A549 (cell line): Measurements from ENCODE around the gene GALNT4. TPM values are rescaled to one million over a fixed set of nuclear protein-coding genes. Genes with fewer than 3 reads are reported as not detected.

Experiments used
- ATAC-seq, 2 experiments: fragments of 200-7000 bp in 1 of 2; fragments of >200 bp in 1 of 2; cut with Nextera tagmentation in 1 of 2; cut with Tn5 transposase in 1 of 2; 3 replicates each; pipeline versions ENCODE4 v1.8.0 to v1.9.1; 2018 to 2020; ENCODE audit warnings: mild to moderate bottlenecking in 1 of 2, moderate library complexity in 1 of 2
- CTCF ChIA-PET: fragments of 300-600 bp; sonication (Branson Sonifier 250); formaldehyde crosslinking; extraction: SDS; loops from one replicate; lab custom pipeline; 2021; ENCODE audit warnings: antibody characterized with exemption, inconsistent platforms; lab: Yijun Ruan, JAX
- POLR2A ChIA-PET: fragments of 350-600 bp; formaldehyde crosslinking; extraction: SDS; loops from one replicate; lab custom pipeline; 2021; ENCODE audit warnings: antibody characterized with exemption, inconsistent platforms; lab: Yijun Ruan, JAX
- DNase-seq, 2 experiments: peaks; one replicate each; pipeline versions ENCODE4 v3.0.0 to v3.0.0-alpha.2; 2011 to 2016; ENCODE audit warnings: low read depth in 1 of 2, low spot score in 1 of 2
- FAIRE-seq: peaks from 2 replicates; lab custom pipeline; 2011; peaks lifted over from hg19 to GRCh38; lab: Jason Lieb, UNC
- H3K27ac ChIP-seq, 2 experiments: fragments of >200 bp; sonication (Bioruptor Twin); formaldehyde crosslinking; 3 replicates each; pipeline ENCODE4 v1.5.1; 2016 to 2017
- H3K4me1 ChIP-seq: fragments of >200 bp; sonication (Bioruptor Twin); formaldehyde crosslinking; 3 replicates; pipeline ENCODE4 v1.6.1; 2016
- H3K4me2 ChIP-seq: fragments of >200 bp; sonication (Bioruptor Twin); formaldehyde crosslinking; 3 replicates; pipeline ENCODE4 v1.6.1; 2016
- H3K4me3 ChIP-seq: fragments of >200 bp; sonication (Bioruptor Twin); formaldehyde crosslinking; 3 replicates; pipeline ENCODE4 v1.5.1; 2016
- H3K9me3 ChIP-seq: fragments of >200 bp; sonication (Bioruptor Twin); formaldehyde crosslinking; 3 replicates; pipeline ENCODE4 v1.6.1; 2016
- BHLHE40 ChIP-seq: IDR thresholded peaks from 2 replicates; pipeline ENCODE4 v1.6.1; 2012; ENCODE audit warnings: low read depth, low read length, inconsistent platforms
- CEBPB ChIP-seq, 2 experiments: fragments of >200 bp in 1 of 2; sonication (Bioruptor Twin) in 1 of 2; formaldehyde crosslinking in 1 of 2; IDR thresholded peaks; 2 replicates each; pipeline ENCODE4 v1.6.1; 2012 to 2016
- CHD2 ChIP-seq: fragments of 150-350 bp; IDR thresholded peaks from 2 replicates; pipeline ENCODE4 v1.6.1; 2014; ENCODE audit warnings: low read length; ENCODE audit not compliant: partially characterized antibody
- CHD4 ChIP-seq: fragments of 200-600 bp; sonication (generic); IDR thresholded peaks from 2 replicates; pipeline ENCODE4 v1.6.1; 2016; ENCODE audit warnings: antibody characterized with exemption, mild to moderate bottlenecking, borderline replicate concordance
- EP300 ChIP-seq, 2 experiments: fragments of >200 bp; sonication (Bioruptor Twin); formaldehyde crosslinking; IDR thresholded peaks; 2 replicates in 1 of 2; 3 replicates in 1 of 2; pipeline ENCODE4 v1.6.1; 2016 to 2017
- HDAC2 ChIP-seq: fragments of 200-600 bp; sonication (generic); IDR thresholded peaks from 2 replicates; pipeline ENCODE4 v1.6.1; 2016
- HEYL ChIP-seq: fragments of 250-450 bp; sonication (Bioruptor Pico); IDR thresholded peaks from 2 replicates; pipeline ENCODE4 v1.8.0; 2021; ENCODE audit warnings: mild to moderate bottlenecking, moderate library complexity
- HOXB5 ChIP-seq: fragments of 250-450 bp; sonication (Bioruptor Pico); IDR thresholded peaks from 2 replicates; pipeline ENCODE4 v1.5.0; 2020; ENCODE audit warnings: mild to moderate bottlenecking, moderate library complexity
- JUNB ChIP-seq: fragments of >200 bp; sonication (Bioruptor Twin); formaldehyde crosslinking; IDR thresholded peaks from 2 replicates; pipeline ENCODE4 v1.6.1; 2016
- KDM5A ChIP-seq: fragments of 200-600 bp; sonication (generic); IDR thresholded peaks from 2 replicates; pipeline ENCODE4 v1.6.1; 2016; ENCODE audit warnings: antibody characterized with exemption, mild to moderate bottlenecking
- MAFK ChIP-seq: fragments of 450-650 bp; IDR thresholded peaks from 2 replicates; pipeline ENCODE4 v1.6.1; 2014; ENCODE audit not compliant: partially characterized antibody
- MYC ChIP-seq: IDR thresholded peaks from 2 replicates; pipeline ENCODE4 v1.6.1; 2012; ENCODE audit warnings: mild to moderate bottlenecking, inconsistent platforms, low read length, improper control_type of control experiment, borderline replicate concordance
- NFE2L2 ChIP-seq: fragments of 150-350 bp; conservative IDR thresholded peaks from 2 replicates; pipeline ENCODE4 v1.6.1; 2014; ENCODE audit warnings: low read length
- NPAS2 ChIP-seq: fragments of 250-450 bp; sonication (Bioruptor Pico); IDR thresholded peaks from 2 replicates; pipeline ENCODE4 v1.8.0; 2022; ENCODE audit warnings: mild to moderate bottlenecking, moderate library complexity, borderline replicate concordance
- NR3C1 ChIP-seq: fragments of >200 bp; sonication (Bioruptor Twin); formaldehyde crosslinking; IDR thresholded peaks from 3 replicates; pipeline ENCODE4 v1.6.1; 2017
- POLR2A ChIP-seq: IDR thresholded peaks from 2 replicates; pipeline ENCODE4 v1.6.1; 2012; ENCODE audit warnings: mild to moderate bottlenecking, low read length
- POLR2AphosphoS2 ChIP-seq: conservative IDR thresholded peaks from 2 replicates; pipeline ENCODE4 v1.6.1; 2012; ENCODE audit warnings: low read length, improper control_type of control experiment, inconsistent platforms
- RARB ChIP-seq: fragments of 250-450 bp; sonication (Bioruptor Pico); IDR thresholded peaks from 2 replicates; pipeline ENCODE4 v1.8.0; 2021; ENCODE audit warnings: mild to moderate bottlenecking, moderate library complexity
- RFX5 ChIP-seq: fragments of 450-650 bp; IDR thresholded peaks from 2 replicates; pipeline ENCODE4 v1.7.1; 2014; ENCODE audit warnings: antibody characterized with exemption, mild to moderate bottlenecking, moderate library complexity
- RNF2 ChIP-seq: fragments of 200-600 bp; sonication (generic); IDR thresholded peaks from 2 replicates; pipeline ENCODE4 v1.6.1; 2016; ENCODE audit warnings: low read depth, mild to moderate bottlenecking, antibody characterized with exemption, moderate library complexity, borderline replicate concordance
- SREBF2 ChIP-seq: fragments of 450-650 bp; IDR thresholded peaks from 2 replicates; pipeline ENCODE4 v1.6.1; 2014; ENCODE audit warnings: mild to moderate bottlenecking, moderate library complexity
- ZFP36 ChIP-seq: fragments of 450-650 bp; IDR thresholded peaks from 2 replicates; pipeline ENCODE4 v1.6.1; 2014; ENCODE audit warnings: borderline replicate concordance; ENCODE audit not compliant: partially characterized antibody
- ZSCAN20 ChIP-seq: fragments of 250-450 bp; sonication (Bioruptor Pico); IDR thresholded peaks from 2 replicates; pipeline ENCODE4 v1.8.0; 2022; ENCODE audit warnings: mild to moderate bottlenecking, moderate library complexity
- WGBS: methylation state at CpG from one replicate; pipeline ENCODE4 v1.1.6; 2017; ENCODE audit errors: missing lambda C conversion rate; 5-methylcytosine and 5-hydroxymethylcytosine counted together
- polyA plus RNA-seq, 4 experiments: library from polyadenylated mRNA; depleted of rRNA in 3 of 4; stranded (reverse); fragments of >200 nt; fragmentation: RNase III in 1 of 4; extraction: RNeasy Plus Mini Kit Qiagen cat#74134 plus additional on column Dnase treatment in 1 of 4; gene quantifications; 2 replicates in 3 of 4; 3 replicates in 1 of 4; pipeline ENCODE4 v1.2.3, GENCODE V29; 2011 to 2017
- TF ChIP-seq, protein P1 (sequence below): fragments of 250-450 bp; sonication (Bioruptor Pico); IDR thresholded peaks from 2 replicates; pipeline ENCODE4 v1.5.0; 2020; ENCODE audit warnings: low read depth, mild to moderate bottlenecking, moderate library complexity
- TF ChIP-seq, protein P2 (sequence below): fragments of >200 bp; sonication (Bioruptor Twin); formaldehyde crosslinking; IDR thresholded peaks from 2 replicates; pipeline ENCODE4 v1.6.1; 2016
- TF ChIP-seq, protein P3 (sequence below): fragments of 450-650 bp; IDR thresholded peaks from 2 replicates; pipeline ENCODE4 v1.6.1; 2014; ENCODE audit warnings: antibody characterized with exemption
- TF ChIP-seq, protein P4 (sequence below): IDR thresholded peaks from 2 replicates; pipeline ENCODE4 v1.6.1; 2012; ENCODE audit warnings: low read depth, borderline replicate concordance
- TF ChIP-seq, protein P5 (sequence below): IDR thresholded peaks from 2 replicates; pipeline ENCODE4 v1.6.1; 2012

The GALNT4 gene
- polyA plus RNA-seq, 2 of the 4 experiments (the other 2 are of a cell fraction), result 5.9 to 14.3 TPM

DNA sequence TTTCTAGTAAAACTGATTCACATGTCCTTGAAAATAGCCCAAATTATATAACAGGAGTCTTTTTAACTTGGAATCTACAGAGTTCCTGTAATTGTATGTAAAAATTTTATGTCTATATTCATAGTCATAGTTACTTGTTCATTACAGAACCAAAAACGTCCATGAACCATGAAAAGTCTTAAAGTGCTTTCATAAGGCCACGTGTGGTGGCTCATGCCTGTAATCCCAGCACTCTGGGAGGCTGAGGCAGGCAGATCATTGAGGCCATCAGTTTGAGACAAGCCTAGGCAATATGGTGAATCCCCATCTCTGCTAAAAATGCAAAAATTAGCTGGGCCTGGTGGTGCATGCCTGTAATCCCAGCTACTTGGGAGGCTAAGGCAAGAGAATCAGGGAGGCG lies 48.4 kb downstream of the GALNT4 start:
- H3K9me3 ChIP-seq, result no peaks in the 10 kb centered on the region
- H3K4me2 ChIP-seq, result no peak overlapping the region
- ATAC-seq (no peak), DNase-seq (no peak), FAIRE-seq (no peak)
- peaks cover 38% of the 10 kb centered on the region for H3K4me1 ChIP-seq
- POLR2A ChIA-PET, result no interaction called here
- no peak overlapping the region for H3K27ac ChIP-seq
- no peak overlapping the region for H3K4me3 ChIP-seq
- TF ChIP-seq HDAC2, result no peak
- TF ChIP-seq SREBF2, result no peak
- TF ChIP-seq MYC, result no peak
- no peak for TF ChIP-seq NPAS2 (CRISPR knock-in tag)
- CTCF ChIA-PET, result no interaction called here
- WGBS, result 78% methylated on average over 3 of the region's 3 CpGs

DNA sequence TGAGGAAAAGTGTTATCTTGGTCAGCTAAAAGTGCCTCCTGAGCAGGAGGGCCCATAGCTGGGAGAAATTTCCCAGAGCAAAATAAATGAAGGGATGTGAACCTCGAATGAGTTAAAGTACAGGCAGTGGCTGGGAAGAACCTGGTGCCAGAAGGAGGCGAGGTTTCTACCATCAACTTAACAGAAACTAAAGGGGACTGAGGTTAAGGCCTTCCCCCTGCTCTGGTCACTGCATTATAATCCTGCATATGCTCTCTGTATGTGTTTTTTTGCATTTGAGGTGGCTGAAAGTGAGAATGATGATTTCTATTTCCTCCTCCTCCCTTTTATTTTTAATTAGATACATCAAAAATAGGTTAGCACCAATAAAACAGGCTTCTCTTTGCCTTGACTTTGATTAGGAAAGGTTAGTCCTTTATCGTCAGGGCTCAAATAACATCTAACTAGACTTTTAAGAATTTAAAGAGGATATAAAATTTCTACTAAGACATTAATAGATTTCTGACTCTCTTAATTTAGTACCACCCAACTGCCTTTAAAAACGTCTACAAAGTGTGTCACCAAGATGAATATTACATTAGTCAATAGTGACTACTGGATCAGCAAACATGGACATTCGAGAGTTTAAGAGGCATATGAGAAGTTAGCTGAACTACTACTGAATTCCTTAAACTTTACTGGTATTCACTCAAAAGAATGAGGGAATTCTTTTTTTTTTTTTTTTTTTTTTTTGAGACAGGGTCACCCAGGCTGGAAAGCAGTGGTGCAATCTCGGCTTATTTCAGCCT lies 49.2 kb downstream of the GALNT4 start:
- no peaks in the 10 kb centered on the region for H3K9me3 ChIP-seq
- POLR2A ChIA-PET, result interaction anchor here (1.0 kb wide), 1 partner anchor 123 kb away, joined by 4 read pairs; the partner anchor contains the start of gene DUSP6
- no peak overlapping the region for H3K4me3 ChIP-seq
- H3K4me2 ChIP-seq, result no peak overlapping the region; the same call in 2 of the 3 replicates
- DNase-seq (no peak), ATAC-seq (peak; percentile 36 to 37; a peak in 3 of 6 replicates)
- 52% methylated on average over 6 of the region's 6 CpGs for WGBS
- CTCF ChIA-PET, result interaction anchor here (0.6 to 1.3 kb wide), 4 partner anchors 13 to 445 kb away, joined by 3 to 5 read pairs (median 4); no protein-coding TSS in a partner anchor
- TF ChIP-seq ZFP36, result no peak
- TF ChIP-seq SREBF2, result no peak
- no peak for TF ChIP-seq ZSCAN20 (CRISPR knock-in tag)
- TF ChIP-seq, protein P1, sequence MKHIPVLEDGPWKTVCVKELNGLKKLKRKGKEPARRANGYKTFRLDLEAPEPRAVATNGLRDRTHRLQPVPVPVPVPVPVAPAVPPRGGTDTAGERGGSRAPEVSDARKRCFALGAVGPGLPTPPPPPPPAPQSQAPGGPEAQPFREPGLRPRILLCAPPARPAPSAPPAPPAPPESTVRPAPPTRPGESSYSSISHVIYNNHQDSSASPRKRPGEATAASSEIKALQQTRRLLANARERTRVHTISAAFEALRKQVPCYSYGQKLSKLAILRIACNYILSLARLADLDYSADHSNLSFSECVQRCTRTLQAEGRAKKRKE (CRISPR knock-in tag), result no peak
- no peak for TF ChIP-seq BHLHE40
- no peak for TF ChIP-seq JUNB
- TF ChIP-seq RFX5, result no peak
- no peak for TF ChIP-seq POLR2AphosphoS2
- TF ChIP-seq NFE2L2, result no peak
- TF ChIP-seq NR3C1, result no peak
- TF ChIP-seq, protein P2, sequence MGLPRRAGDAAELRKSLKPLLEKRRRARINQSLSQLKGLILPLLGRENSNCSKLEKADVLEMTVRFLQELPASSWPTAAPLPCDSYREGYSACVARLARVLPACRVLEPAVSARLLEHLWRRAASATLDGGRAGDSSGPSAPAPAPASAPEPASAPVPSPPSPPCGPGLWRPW, result no peak
- TF ChIP-seq, all 56 proteins: peak for 0
- H3K27ac ChIP-seq, result peak overlapping the region; percentile 23 to 39; a peak in 2 of 6 replicates
- H3K4me1 ChIP-seq, result peaks cover 42% of the 10 kb centered on the region
- FAIRE-seq, result no peak

DNA sequence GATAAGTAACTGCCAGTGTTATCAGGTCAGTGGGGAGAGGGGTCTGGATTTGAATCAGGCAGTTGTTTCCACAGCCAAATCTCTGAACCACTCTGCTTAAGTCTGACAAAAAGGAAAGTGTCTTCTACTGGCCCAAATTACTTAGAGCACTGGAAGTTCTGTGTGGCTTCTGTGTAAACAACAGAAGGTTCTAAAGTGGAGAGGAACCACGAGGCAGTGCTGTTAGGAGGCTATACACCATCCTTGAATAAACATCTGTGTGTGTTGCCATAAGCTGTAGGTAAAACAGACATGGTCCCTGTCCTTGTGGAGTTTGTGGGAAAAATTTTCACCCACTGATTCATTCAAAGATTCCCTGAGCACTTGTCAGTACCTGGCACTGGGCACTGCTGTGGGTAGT lies 50.0 kb downstream of the GALNT4 start:
- peaks cover 42% of the 10 kb centered on the region for H3K4me1 ChIP-seq
- WGBS, result 13% methylated on average over 1 of the region's 1 CpG
- POLR2A ChIA-PET, result interaction anchor here (1.0 kb wide), 1 partner anchor 122 kb away, joined by 4 read pairs; the partner anchor contains the start of gene DUSP6
- H3K27ac ChIP-seq, result peak overlapping the region; percentile 23 to 39; a peak in 3 of 6 replicates
- CTCF ChIA-PET, result interaction anchor here (0.6 to 2.0 kb wide), 4 partner anchors 12 to 55 kb away, joined by 3 to 5 read pairs (median 4); no protein-coding TSS in a partner anchor
- TF ChIP-seq ZSCAN20 (CRISPR knock-in tag) (no peak), EP300 (IDR thresholded peaks at IDR 0.05) (no peak), CEBPB (IDR thresholded peaks at IDR 0.05) (no peak), CHD2 (no peak), JUNB (no peak), KDM5A (no peak), POLR2A (no peak), CHD4 (no peak), RARB (CRISPR knock-in tag) (no peak), RNF2 (no peak), MAFK (no peak), HOXB5 (no peak), HEYL (CRISPR knock-in tag) (no peak)
- TF ChIP-seq, protein P3, sequence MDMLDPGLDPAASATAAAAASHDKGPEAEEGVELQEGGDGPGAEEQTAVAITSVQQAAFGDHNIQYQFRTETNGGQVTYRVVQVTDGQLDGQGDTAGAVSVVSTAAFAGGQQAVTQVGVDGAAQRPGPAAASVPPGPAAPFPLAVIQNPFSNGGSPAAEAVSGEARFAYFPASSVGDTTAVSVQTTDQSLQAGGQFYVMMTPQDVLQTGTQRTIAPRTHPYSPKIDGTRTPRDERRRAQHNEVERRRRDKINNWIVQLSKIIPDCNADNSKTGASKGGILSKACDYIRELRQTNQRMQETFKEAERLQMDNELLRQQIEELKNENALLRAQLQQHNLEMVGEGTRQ, result no peak
- TF ChIP-seq, protein P4, sequence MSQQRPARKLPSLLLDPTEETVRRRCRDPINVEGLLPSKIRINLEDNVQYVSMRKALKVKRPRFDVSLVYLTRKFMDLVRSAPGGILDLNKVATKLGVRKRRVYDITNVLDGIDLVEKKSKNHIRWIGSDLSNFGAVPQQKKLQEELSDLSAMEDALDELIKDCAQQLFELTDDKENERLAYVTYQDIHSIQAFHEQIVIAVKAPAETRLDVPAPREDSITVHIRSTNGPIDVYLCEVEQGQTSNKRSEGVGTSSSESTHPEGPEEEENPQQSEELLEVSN, result no peak
- TF ChIP-seq, protein P5, sequence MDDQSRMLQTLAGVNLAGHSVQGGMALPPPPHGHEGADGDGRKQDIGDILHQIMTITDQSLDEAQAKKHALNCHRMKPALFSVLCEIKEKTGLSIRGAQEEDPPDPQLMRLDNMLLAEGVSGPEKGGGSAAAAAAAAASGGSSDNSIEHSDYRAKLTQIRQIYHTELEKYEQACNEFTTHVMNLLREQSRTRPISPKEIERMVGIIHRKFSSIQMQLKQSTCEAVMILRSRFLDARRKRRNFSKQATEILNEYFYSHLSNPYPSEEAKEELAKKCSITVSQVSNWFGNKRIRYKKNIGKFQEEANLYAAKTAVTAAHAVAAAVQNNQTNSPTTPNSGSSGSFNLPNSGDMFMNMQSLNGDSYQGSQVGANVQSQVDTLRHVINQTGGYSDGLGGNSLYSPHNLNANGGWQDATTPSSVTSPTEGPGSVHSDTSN, result no peak
- TF ChIP-seq, all 56 proteins: peak for 0
- H3K4me2 ChIP-seq, result 0 out of 3 replicates have a peak overlapping the region, but pooled peaks have one; percentile 11
- DNase-seq (no peak), ATAC-seq (peak; percentile 33 to 39; a peak in 4 of 6 replicates), FAIRE-seq (no peak)
- no peak overlapping the region for H3K4me3 ChIP-seq
- H3K9me3 ChIP-seq, result no peaks in the 10 kb centered on the region
